ENCODE data around the gene DACT2. TPM values are rescaled to one million over a fixed set of nuclear protein-coding genes. Genes with fewer than 3 reads are reported as not detected.

The DACT2 gene
- total and polyA plus RNA-seq, 7 donors, result 0.01 to 0.17 TPM; not detected in 5

DNA sequence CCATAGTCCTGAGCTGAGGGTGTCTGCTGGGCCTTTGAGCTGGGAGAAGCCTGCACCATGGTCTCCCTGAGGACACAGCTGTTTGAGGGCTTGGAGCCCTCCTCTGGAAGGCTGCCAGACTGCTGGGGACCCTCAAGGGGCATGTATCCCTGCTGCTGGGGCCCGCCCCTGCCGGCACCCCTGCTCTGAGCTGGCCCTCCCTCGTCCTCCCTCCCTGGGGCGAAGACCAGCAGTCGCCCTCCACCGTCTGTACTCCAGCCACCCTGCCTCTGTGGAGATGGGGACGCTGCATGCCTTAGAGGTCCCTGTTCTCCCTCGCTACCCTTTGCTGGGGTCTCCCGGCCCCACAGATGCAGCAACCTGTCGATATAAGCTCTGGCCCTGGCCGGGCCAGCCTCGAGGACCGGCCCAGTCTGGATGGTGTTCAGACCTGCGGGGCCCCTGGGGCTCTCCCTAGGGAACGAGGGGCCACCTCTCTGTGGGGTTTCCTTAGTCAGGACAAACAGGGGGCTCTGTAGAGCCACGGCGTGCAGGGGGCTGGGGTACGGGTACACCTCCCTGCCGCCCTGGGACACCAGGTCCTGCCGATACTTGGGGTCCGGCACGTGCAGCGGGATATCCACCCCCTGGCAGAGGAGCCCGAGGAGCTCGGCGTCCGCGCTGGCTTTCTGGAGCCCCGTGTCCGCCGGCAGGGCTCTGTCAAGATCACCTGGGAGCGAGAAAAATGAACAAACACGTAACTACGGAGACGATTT lies 11.0 kb downstream of the DACT2 start:
- Histone ChIP-seq H3K9me3 (no peaks in the 10 kb centered on the region), H3K27me3 (ENCODE audit: insufficient read depth in 3 of 3, low read length in 2 of 3) (no peaks in the 10 kb centered on the region), H3K36me3 (ENCODE audit: insufficient read depth in 1 of 2, low read depth in 1 of 2) (no peaks in the 10 kb centered on the region), H3K4me3 (no peak overlapping the region), H3K4me1 (no peaks in the 10 kb centered on the region), H3K27ac (no peak overlapping the region)
- DNase-seq (no peak), ATAC-seq (no peak)
- WGBS, 3 donors, result 89 to 93% (median 90%) methylated on average over 31 to 35 of the region's 35 CpGs
- TF ChIP-seq, protein P1, sequence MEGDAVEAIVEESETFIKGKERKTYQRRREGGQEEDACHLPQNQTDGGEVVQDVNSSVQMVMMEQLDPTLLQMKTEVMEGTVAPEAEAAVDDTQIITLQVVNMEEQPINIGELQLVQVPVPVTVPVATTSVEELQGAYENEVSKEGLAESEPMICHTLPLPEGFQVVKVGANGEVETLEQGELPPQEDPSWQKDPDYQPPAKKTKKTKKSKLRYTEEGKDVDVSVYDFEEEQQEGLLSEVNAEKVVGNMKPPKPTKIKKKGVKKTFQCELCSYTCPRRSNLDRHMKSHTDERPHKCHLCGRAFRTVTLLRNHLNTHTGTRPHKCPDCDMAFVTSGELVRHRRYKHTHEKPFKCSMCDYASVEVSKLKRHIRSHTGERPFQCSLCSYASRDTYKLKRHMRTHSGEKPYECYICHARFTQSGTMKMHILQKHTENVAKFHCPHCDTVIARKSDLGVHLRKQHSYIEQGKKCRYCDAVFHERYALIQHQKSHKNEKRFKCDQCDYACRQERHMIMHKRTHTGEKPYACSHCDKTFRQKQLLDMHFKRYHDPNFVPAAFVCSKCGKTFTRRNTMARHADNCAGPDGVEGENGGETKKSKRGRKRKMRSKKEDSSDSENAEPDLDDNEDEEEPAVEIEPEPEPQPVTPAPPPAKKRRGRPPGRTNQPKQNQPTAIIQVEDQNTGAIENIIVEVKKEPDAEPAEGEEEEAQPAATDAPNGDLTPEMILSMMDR (IDR thresholded peaks at IDR 0.05), result no peak
- intact Hi-C loops (cut with DNase I), result no loop called here

DNA sequence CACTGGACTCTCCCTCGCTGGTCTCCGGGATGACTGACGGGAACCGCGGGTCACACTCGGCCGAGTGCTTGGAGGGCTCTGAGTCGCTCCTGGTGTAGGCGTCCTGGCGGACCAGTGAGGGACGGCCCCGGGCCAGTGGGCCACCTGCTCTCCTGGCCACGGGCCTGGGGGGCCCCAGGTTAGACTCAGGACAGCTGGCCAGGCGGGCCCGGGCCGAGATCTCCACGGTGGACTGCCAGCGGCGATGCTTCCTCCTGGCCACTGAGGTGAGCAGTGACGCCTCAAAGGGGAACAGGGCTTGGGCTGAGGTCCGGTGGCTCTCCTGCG lies 11.9 kb downstream of the DACT2 start:
- no peak for ATAC-seq
- H3K4me1 ChIP-seq, result no peaks in the 10 kb centered on the region
- 80 to 89% (median 84%) methylated on average over 21 to 22 of the region's 22 CpGs for WGBS, 3 donors
- TF ChIP-seq, protein P1 (IDR thresholded peaks at IDR 0.05), result no peak
- DNase-seq, result no peak
- H3K36me3 ChIP-seq (ENCODE audit: insufficient read depth in 1 of 2, low read depth in 1 of 2), result no peaks in the 10 kb centered on the region
- H3K4me3 ChIP-seq, result no peak overlapping the region
- H3K27ac ChIP-seq, result no peak overlapping the region
- no peaks in the 10 kb centered on the region for H3K27me3 ChIP-seq (ENCODE audit: insufficient read depth in 3 of 3, low read length in 2 of 3)
- H3K9me3 ChIP-seq, result no peaks in the 10 kb centered on the region
- intact Hi-C loops (cut with DNase I), result no loop called here

DNA sequence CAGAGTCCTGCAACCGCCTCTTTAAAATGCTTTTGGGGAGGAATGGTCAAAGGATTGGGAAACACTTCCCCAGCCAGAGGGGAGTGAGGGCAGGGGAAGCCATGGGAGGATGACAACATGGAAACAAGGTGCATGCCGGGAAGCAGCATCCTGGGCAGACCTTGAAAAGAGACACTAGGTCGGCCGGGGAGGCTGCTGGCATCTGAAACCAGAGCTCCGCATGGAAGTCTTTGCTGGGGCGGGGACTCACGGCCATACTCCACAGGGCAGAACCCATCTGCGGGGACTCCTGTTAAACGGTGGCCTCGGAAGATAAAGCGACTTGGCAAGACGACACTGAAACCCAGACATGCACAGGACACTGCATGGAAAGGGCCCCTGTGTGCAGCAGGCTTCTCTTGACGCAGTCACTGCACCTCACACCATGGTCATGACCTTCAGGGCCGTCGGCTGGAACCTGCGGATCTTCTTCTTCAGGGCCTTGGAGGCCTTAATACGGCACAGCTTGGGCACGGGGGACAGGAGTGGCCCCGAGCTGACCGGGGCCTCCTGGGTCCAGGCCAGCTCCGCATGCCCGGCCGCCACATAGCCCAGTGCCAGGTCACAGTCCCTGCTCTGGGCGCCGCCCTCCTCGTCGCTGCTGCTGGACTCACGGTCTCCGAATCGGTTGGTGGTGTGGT lies 12.4 kb downstream of the DACT2 start:
- ATAC-seq, result no peak
- Histone ChIP-seq H3K27ac (no peak overlapping the region), H3K27me3 (ENCODE audit: insufficient read depth in 3 of 3, low read length in 2 of 3) (no peaks in the 10 kb centered on the region), H3K4me3 (no peak overlapping the region), H3K4me1 (no peaks in the 10 kb centered on the region), H3K9me3 (no peaks in the 10 kb centered on the region), H3K36me3 (ENCODE audit: insufficient read depth in 1 of 2, low read depth in 1 of 2) (no peaks in the 10 kb centered on the region)
- WGBS, 3 donors, result 84 to 88% (median 85%) methylated on average over 30 of the region's 30 CpGs
- intact Hi-C loops (cut with DNase I), result no loop called here
- no peak for DNase-seq
- TF ChIP-seq, protein P1 (IDR thresholded peaks at IDR 0.05), result no peak

DNA sequence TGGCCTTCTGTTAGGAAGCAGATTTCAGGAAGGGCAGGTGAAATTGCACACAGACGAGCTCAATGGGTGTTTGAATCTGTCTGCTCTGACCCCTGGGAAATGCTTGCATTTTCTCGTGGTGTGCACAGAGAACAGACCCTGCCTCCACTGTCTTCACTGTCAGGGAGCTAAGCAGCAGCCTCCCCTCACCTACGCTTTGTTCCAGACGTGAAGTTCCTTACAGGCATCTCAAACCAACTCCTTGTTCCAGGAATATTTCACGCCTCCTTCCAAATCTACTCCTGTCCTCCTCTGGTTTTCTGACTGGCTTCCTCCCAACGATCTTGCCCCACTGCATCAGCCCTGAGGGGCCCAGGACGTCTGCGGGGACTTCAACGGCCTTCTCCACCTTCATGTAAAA lies 13.7 kb downstream of the DACT2 start:
- no peak for ATAC-seq
- H3K4me1 ChIP-seq, result no peaks in the 10 kb centered on the region
- no peak for DNase-seq
- no peaks in the 10 kb centered on the region for H3K9me3 ChIP-seq
- H3K4me3 ChIP-seq, result no peak overlapping the region
- H3K36me3 ChIP-seq (ENCODE audit: insufficient read depth in 1 of 2, low read depth in 1 of 2), result no peaks in the 10 kb centered on the region
- intact Hi-C loops (cut with DNase I), result no loop called here
- TF ChIP-seq, protein P1 (IDR thresholded peaks at IDR 0.05), result no peak
- 76 to 82% (median 79%) methylated on average over 9 of the region's 9 CpGs for WGBS, 3 donors
- H3K27ac ChIP-seq, result no peak overlapping the region
- peaks cover 0 to 4% (median 0%) of the 10 kb centered on the region in 3 donors for H3K27me3 ChIP-seq (ENCODE audit: insufficient read depth in 3 of 3, low read length in 2 of 3)

All from psoas muscle (tissue), 8 donors.